SH-SY5Y (cell line): ENCODE measurements around the gene THAP8.

Experiments used
- GATA2 ChIP-seq: IDR thresholded peaks from 2 replicates; pipeline ENCODE4 v1.6.1; 2011; ENCODE audit warnings: mild to moderate bottlenecking, low read depth, low read length
- GATA3 ChIP-seq: IDR thresholded peaks from 2 replicates; pipeline ENCODE4 v1.6.1; 2011; ENCODE audit warnings: low read depth, mild to moderate bottlenecking, low read length, moderate library complexity

GRCh38 chr19:36014012-36014924 lies 39.8 kb downstream of the THAP8 start, which contains the start of gene ALKBH6:
- no peak for TF ChIP-seq GATA3
- no peak for TF ChIP-seq GATA2
